H54 (cell line): Measurements from ENCODE around the gene RELCH.

Experiments used
- DNase-seq: peaks from one replicate; pipeline ENCODE4 v3.0.0; 2011; ENCODE audit warnings: low spot score, mixed read lengths; ENCODE audit not compliant: insufficient read length
- FAIRE-seq: peaks from 3 replicates; lab custom pipeline; 2011; peaks lifted over from hg19 to GRCh38; lab: Jason Lieb, UNC
- POLR2A ChIP-seq: IDR thresholded peaks from 2 replicates; pipeline ENCODE4 v1.6.1; 2011; ENCODE audit warnings: low read depth, mild to moderate bottlenecking, low read length

Gene RELCH

DNA sequence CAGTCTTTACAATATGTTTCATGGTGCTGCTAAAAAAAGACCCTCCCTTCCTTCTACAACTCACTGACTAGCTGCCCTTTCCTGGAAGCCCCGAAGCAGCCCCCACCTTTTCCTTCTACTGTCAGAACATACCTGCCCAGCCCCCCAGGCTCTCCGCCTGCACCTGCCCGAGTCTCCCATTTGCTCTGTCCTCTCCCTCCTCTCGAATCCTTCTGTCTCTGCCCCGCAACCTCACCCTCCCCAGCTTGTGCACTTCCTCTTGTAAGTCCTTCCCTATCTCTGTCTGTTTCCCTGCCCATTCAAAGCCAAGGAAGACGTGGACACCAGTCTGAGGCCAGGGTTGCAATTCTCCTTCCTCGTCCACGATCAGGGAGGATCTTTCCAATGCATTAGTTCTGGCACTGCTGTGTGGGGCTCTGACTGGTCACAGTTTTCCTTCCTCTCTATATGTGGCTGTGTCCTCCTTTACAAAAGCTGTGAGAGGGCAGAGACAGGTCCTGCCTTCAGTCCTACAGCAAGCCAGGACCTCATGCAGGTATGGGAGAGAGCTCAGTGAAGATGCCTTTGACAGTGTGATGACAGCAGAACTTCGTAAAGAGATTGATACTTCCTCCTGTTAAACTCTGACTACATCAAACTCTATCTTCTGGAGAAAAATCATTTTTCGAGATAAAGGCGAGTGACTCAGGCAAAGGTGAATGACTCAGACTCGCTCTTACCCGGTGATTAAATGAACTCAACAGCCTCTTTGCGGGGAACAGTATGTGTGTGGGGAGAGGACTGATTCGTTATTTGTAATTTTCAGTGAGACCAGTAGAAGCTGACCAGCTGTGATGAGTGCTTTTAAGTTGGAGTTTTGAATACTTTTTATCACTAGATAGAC is 152.3 kb downstream of the RELCH start:
- TF ChIP-seq POLR2A: no peak
- FAIRE-seq: peak; percentile 57
- peak; percentile 61 for DNase-seq

DNA sequence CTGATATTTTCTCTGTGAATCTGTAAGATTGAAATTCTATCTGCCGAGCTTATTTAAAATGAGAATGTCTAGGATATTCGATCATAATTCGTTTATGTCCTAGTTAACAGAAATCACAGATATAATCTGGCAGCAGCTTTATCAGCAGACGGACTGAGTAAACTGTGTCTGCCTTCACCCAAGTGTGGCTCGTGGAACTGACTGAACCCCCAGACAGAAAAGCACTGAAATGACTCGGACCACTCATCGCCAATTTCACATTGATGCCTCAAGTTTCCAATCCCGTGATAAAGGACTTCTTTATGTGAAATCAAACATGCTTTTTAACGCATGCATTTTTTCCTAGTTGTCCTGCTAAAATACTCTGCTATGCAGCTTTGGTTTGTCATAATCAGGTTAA is 153.9 kb downstream of the RELCH start:
- TF ChIP-seq POLR2A: no peak
- no peak for FAIRE-seq

DNA sequence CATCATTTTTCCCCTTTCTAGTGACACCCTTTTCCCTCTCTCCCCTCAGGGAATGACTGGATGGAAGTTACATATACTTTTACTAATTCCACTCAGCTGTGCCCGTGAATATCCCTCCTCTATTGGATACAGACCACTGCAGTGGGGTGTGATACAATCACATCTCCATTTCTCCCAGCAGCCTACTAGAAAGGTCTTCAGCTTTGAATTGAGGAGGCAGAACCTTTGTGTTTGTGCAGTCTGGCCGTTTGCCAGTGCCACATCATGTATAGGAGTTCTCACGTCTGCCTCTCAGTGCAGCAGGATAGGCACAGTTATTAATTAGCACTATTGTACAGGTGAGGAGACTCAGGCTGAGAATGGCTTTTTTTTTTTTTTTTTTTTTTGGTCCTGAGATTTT is 154.4 kb downstream of the RELCH start:
- TF ChIP-seq POLR2A: no peak
- DNase-seq (no peak), FAIRE-seq (no peak)

More for the DNA sequence above, 153.9 kb downstream of the RELCH start:
- no peak for DNase-seq

DNA sequence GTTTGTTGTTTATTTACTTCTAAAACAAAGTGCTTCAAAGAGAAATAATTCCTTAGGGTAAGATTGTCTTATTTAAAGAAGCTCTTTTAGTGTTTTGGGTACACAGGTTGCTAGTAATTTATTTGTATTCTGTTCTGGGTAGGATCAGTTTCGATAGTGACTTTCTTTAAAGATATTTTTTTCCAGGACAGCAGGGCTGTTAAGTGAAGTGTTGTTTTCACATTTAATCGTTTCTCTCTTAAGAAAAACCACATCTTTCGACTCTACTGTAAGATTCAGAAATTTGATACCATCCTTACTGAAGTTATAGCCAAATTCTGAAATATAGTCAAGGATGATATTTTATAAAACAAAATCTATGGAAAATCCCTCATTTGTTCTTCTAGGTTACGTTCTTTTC is 155.8 kb downstream of the RELCH start:
- FAIRE-seq: no peak

DNA sequence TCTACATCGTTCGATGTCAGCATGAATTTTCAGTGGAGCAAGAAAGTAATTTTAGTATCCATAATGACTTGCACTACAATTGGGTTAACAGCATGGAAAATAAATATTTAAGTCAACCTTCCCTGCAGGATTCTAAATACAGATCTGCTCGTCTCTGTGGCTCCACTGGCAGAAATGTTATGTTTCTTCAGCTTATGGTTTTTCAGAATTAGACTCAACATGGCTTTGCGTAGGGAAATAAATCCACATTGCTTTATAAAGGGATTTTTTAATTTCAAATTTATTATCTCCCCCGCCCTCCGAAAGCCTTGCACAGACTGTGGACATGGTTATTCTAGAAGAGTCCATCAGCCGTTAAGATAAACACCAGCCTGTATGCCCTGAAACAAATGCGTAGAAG is 156.3 kb downstream of the RELCH start:
- no peak for FAIRE-seq

More for the DNA sequence above, 155.8 kb downstream of the RELCH start:
- TF ChIP-seq POLR2A: no peak
- no peak for DNase-seq

DNA sequence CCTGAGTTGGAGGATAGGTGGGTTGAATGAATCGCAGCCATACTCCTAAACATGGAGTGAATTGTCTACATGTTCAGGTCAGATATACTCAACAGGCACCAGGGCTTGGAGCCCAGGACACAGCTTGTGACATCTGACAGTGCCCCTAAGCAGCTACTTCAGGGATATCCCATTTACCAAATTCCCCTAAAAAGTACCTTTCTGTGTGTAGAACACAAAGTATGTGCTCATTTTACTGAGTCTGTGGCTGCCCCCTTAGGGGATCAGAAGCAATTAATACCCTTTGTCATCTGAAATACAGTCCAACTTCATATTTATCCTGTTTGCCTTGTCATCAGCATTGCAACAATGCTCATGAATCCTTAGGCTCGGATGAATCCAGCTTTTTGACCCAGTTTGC is 158.9 kb downstream of the RELCH start:
- TF ChIP-seq POLR2A: no peak
- no peak for FAIRE-seq
- no peak for DNase-seq

More for the DNA sequence above, 156.3 kb downstream of the RELCH start:
- no peak for DNase-seq
- TF ChIP-seq POLR2A: no peak

DNA sequence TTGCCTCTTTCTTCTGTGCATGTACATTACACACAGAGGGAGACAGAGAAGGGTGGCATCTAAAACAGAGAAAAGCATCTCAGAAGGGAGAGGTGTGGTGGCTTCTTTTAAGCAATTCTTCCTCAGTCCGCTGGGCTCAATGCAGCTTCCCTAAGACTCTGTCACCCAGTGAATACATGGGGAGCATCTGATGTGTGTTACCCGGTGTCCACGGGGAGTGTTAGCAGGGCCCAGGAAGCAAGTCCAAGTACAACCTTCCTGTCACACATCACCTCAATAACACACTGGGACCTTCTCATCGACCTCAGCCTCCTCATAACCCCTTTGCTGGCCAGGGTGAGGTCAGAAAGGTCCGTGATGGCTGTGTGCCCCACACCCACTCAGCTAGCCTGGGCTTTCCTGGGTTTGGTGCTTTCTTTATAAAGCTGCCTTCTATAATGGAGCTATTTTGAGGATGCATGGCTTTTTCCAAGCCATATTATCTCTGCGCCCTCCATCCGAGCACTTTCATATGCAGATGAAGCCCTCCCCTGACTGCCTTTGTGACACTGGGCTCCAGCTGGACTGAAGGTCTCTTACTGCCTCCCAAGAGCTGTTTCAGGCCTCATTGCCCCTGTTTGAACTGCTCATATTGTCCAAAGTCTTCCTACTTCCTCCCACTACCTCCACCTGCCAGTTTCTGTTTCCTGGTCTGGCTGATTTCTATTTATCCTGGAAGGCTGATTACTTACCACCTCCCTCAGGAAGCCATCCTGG is 159.5 kb downstream of the RELCH start:
- no peak for TF ChIP-seq POLR2A
- FAIRE-seq (no peak), DNase-seq (no peak)

DNA sequence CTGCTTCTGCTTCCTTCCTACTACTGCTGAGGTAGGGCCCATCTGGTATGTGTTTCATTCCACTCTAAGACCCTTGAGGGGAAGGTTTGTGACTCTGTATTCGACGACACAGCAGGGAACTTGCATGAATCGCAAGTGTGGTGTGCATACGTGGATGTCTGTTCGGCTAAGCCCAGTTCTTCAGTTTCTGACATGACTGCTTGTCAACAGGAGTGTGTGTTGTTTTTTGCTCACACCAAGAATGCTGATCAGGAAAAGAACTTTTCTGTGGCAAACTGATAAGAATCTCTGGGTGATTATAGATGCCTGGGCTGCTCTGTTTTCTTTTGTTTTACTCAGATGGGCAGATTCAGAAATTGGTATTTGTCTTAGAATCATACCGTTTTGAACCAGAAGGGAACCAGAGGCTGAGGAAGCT is 160.0 kb downstream of the RELCH start:
- DNase-seq: no peak
- no peak for FAIRE-seq
- TF ChIP-seq POLR2A: no peak

DNA sequence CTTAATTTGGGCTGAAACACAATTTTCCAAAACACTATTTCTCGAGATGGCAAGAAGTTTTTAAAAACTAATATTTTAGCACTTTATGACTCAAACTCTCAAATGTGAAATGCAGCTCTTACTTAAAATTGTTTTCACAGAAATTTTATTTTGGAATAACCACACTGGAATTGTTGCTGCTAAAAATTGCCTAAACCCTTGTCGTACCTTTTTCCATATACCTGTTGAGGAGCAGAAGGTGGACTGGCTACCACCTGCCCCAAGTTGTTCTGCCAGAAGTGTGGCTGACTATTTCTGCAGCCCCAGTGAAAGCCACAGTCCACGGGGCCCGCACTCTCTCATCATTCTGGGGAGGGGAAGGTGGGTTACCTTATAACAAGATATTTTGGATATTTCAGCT is 161.4 kb downstream of the RELCH start:
- TF ChIP-seq POLR2A: no peak
- FAIRE-seq (no peak), DNase-seq (no peak)

DNA sequence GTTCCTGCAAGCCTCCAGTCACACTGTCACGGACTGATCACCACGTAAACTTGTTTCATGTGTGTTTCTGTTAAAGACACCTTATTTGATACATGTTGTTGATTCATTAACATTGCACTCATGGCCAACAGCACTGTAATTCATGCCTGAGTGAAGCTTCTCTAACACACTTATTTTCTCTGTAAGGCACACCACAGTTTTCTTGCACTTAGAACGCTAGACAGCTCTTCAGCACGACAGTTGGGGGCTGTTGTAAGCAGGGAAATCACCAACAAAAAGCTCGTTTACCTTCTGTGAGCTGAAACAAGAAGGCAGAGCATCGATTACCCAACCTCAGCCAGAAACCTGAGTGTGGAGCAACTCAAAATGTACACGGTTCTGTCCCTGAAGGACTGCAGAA is 166.1 kb downstream of the RELCH start:
- FAIRE-seq (no peak), DNase-seq (no peak)
- no peak for TF ChIP-seq POLR2A

DNA sequence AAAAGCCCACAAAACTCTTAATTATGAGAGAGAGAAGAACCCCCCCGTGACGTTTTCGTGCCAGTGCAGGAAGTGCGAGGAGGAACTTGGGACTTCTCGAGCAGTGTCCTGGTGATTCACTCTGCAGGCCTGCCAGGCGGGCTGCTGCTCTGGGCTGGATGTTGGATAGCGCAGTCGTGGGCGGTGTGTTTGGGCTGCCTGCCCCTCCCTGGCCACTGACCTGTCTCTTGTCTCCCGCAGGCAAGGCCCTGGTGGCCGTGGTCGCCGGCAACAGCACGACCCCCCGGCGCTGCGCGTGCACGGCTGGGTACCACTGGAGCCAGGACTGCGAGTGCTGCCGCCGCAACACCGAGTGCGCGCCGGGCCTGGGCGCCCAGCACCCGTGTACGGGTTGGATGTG is 167.1 kb downstream of the RELCH start:
- FAIRE-seq (no peak), DNase-seq (no peak)
- TF ChIP-seq POLR2A: no peak

DNA sequence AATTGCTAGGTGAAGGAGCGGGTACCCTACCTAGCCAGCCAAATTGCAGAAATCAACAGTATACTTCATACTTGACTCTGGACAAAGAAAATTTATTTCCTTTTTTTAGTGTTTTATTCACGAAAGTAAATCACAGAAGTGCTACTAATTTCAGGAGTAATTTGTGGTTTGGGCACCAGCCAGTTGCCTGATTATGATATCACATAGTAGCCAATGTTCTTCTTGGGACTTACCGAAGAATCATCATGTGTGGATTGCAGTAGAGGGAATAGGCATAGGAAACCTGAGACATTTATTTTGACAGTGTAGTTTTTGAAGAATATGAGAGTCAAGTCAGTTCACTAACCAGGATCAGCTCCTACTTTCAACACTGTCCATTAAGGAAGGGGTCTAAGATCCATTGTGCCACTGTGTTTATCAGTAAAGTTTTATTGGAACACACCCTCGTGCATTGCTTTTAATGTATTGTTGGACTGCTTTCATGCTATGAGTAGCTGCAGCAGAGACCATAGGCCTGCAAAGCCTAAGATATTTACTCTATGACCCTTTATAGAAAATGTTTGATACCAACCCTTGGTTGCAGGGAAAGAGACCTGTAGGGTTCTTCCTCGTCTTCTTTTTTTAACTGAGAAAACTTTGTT is 170.1 kb downstream of the RELCH start:
- DNase-seq (no peak), FAIRE-seq (no peak)
- no peak for TF ChIP-seq POLR2A
